Vagina (tissue), 2 donors: ENCODE data around the gene C11orf97.

Experiments used
- POLR2A ChIP-seq, 2 donors: fragments of 450-650 bp; IDR thresholded peaks; one replicate each; pipeline ENCODE4 v1.6.1; 2017; ENCODE audit warnings: antibody characterized with exemption in 2 of 2, mild to moderate bottlenecking in 2 of 2, moderate library complexity in 2 of 2
- POLR2AphosphoS5 ChIP-seq, 2 donors: sonication (generic); formaldehyde crosslinking; IDR thresholded peaks; one replicate each; pipeline ENCODE4 v1.9.0; 2017; ENCODE audit warnings: antibody characterized with exemption in 2 of 2, mild to moderate bottlenecking in 2 of 2, low read depth in 1 of 2; ENCODE audit not compliant: insufficient read depth in 1 of 2
- TF ChIP-seq, protein P1 (sequence below), 3 experiments: fragments of 450-650 bp in 2 of 3; fragments of 200-600 bp in 1 of 3; sonication (generic) in 1 of 3; IDR thresholded peaks; one replicate each; pipeline ENCODE4 v1.5.1; 2017 to 2019; ENCODE audit warnings: antibody characterized with exemption in 3 of 3, mild to moderate bottlenecking in 2 of 3, moderate library complexity in 2 of 3

GRCh38 chr11:94537031-94537600 is 24.9 kb downstream of the C11orf97 start:
- no peak for TF ChIP-seq POLR2AphosphoS5 (IDR thresholded peaks at IDR 0.05; ENCODE audit: insufficient read depth in 1 of 2, low read depth in 1 of 2)
- TF ChIP-seq, protein P1, sequence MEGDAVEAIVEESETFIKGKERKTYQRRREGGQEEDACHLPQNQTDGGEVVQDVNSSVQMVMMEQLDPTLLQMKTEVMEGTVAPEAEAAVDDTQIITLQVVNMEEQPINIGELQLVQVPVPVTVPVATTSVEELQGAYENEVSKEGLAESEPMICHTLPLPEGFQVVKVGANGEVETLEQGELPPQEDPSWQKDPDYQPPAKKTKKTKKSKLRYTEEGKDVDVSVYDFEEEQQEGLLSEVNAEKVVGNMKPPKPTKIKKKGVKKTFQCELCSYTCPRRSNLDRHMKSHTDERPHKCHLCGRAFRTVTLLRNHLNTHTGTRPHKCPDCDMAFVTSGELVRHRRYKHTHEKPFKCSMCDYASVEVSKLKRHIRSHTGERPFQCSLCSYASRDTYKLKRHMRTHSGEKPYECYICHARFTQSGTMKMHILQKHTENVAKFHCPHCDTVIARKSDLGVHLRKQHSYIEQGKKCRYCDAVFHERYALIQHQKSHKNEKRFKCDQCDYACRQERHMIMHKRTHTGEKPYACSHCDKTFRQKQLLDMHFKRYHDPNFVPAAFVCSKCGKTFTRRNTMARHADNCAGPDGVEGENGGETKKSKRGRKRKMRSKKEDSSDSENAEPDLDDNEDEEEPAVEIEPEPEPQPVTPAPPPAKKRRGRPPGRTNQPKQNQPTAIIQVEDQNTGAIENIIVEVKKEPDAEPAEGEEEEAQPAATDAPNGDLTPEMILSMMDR (IDR thresholded peaks at IDR 0.05) = no peak
- no peak for TF ChIP-seq POLR2A (IDR thresholded peaks at IDR 0.05)
